ENCODE measurements around the gene PPM1E. TPM values are rescaled to one million over a fixed set of nuclear protein-coding genes. Genes with fewer than 3 reads are reported as not detected.

Gene PPM1E
- total RNA-seq, 4 donors from 2014 or later = 0.24 to 3.0 TPM; not detected in 2

DNA sequence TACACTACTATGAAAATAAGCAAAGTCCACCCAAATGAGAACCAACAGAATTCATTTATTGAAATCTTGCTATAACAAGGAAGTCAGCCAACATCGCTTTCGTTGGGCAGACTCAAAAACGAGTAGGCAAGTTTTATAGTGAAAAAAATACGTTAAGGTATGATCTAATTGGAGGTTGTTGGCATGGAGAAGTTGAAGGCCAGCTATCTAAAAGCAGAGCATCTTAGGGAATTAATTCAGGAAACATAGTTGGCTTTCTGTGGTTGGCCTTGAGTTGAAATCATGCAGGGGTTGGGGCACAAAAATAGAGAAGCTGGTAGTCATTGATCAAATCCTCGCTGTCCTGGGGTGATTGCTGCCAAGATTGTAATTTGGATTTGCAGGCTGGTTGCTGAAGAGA is 118.3 kb downstream of the PPM1E start:
- DNase-seq = no peak
- H3K4me3 ChIP-seq = no peak overlapping the region
- TF ChIP-seq POLR2A (IDR thresholded peaks at IDR 0.05) = no peak
- TF ChIP-seq CTCF (IDR thresholded peaks at IDR 0.05) = no peak
- intact Hi-C loops (cut with DNase I; ENCODE audit: low total_unique reads) = no loop called here
- no peaks in the 10 kb centered on the region for H3K36me3 ChIP-seq
- no peaks in the 10 kb centered on the region for H3K9me3 ChIP-seq
- no peaks in the 10 kb centered on the region for H3K4me1 ChIP-seq
- H3K27me3 ChIP-seq = no peaks in the 10 kb centered on the region
- H3K27ac ChIP-seq = no peak overlapping the region

- Histone ChIP-seq H3K9me3 (no peaks in the 10 kb centered on the region), H3K27me3 (no peaks in the 10 kb centered on the region), H3K36me3 (no peaks in the 10 kb centered on the region), H3K4me3 (no peak overlapping the region), H3K27ac (no peak overlapping the region), H3K4me1 (no peaks in the 10 kb centered on the region)
- TF ChIP-seq CTCF (IDR thresholded peaks at IDR 0.05) (no peak), POLR2A (IDR thresholded peaks at IDR 0.05) (no peak)
- intact Hi-C loops (cut with DNase I; ENCODE audit: low total_unique reads) = no loop called here
- DNase-seq = no peak
Measured at GRCh38 chr17:58875261-58875660, 119.6 kb downstream of the PPM1E start.

- Histone ChIP-seq H3K27ac (no peak overlapping the region), H3K36me3 (no peaks in the 10 kb centered on the region), H3K4me3 (no peak overlapping the region), H3K27me3 (no peaks in the 10 kb centered on the region), H3K4me1 (no peaks in the 10 kb centered on the region), H3K9me3 (no peaks in the 10 kb centered on the region)
- DNase-seq = no peak
- TF ChIP-seq CTCF (IDR thresholded peaks at IDR 0.05) (no peak), POLR2A (IDR thresholded peaks at IDR 0.05) (no peak)
- intact Hi-C loops (cut with DNase I; ENCODE audit: low total_unique reads) = no loop called here
Measured at GRCh38 chr17:58884161-58884560, 128.5 kb downstream of the PPM1E start.

DNA sequence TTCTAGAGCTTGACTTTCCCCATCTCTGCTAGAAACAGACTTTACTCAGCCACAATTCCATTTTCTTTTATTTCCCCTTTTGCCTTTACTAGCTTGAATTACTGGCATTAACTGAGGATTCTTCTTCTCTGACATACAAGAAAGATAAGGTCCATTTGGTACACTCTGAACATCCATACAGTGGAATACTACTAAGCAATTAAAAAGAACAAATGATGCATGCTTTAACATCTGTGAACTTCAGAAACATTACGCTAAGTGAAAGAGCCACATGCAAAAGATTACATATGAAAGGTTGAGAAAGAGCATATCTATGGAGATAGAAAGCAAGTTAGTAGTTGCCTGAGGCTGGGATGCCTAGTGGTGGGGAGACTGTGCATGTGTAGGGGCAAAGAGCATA is 130.9 kb downstream of the PPM1E start:
- Histone ChIP-seq H3K36me3 (no peaks in the 10 kb centered on the region), H3K27me3 (no peaks in the 10 kb centered on the region), H3K4me1 (no peaks in the 10 kb centered on the region), H3K27ac (no peak overlapping the region), H3K4me3 (no peak overlapping the region), H3K9me3 (no peaks in the 10 kb centered on the region)
- intact Hi-C loops (cut with DNase I; ENCODE audit: low total_unique reads) = no loop called here
- no peak for TF ChIP-seq CTCF (IDR thresholded peaks at IDR 0.05)
- no peak for DNase-seq

- H3K4me1 ChIP-seq = no peaks in the 10 kb centered on the region
- H3K4me3 ChIP-seq = no peak overlapping the region
- H3K27ac ChIP-seq = no peak overlapping the region
- TF ChIP-seq CTCF (IDR thresholded peaks at IDR 0.05) (no peak), POLR2A (IDR thresholded peaks at IDR 0.05) (no peak)
- no peak for DNase-seq
- H3K9me3 ChIP-seq = no peaks in the 10 kb centered on the region
- H3K36me3 ChIP-seq = no peaks in the 10 kb centered on the region
- intact Hi-C loops (cut with DNase I; ENCODE audit: low total_unique reads) = no loop called here
- no peaks in the 10 kb centered on the region for H3K27me3 ChIP-seq
Measured at GRCh38 chr17:58889928-58890327, 134.3 kb downstream of the PPM1E start.
